Naive thymus-derived CD4-positive, alpha-beta T cell (primary cell): ENCODE data around the gene INPP5B. TPM values are rescaled to one million over a fixed set of nuclear protein-coding genes. Genes with fewer than 3 reads are reported as not detected.
"Not testable (repeated sequence)": the region's sequence is repeated elsewhere in the genome, so short reads cannot be mapped to it uniquely, and the experiment has no call there.

Experiments
- ATAC-seq: fragments of 150-1000 bp; cut with Tn5 transposase; 2 replicates; pipeline ENCODE4 v1.10.0; 2021; ENCODE audit warnings: mild to moderate bottlenecking, moderate library complexity
- CTCF ChIA-PET: fragments of 350-600 bp; sonication (Branson Sonifier 250); formaldehyde crosslinking; loops from one replicate; lab custom pipeline; 2021; ENCODE audit warnings: antibody characterized with exemption; lab: Charles Lee
- POLR2A ChIA-PET: fragments of 350-600 bp; sonication (Branson Sonifier 250); formaldehyde crosslinking; loops from one replicate; lab custom pipeline; 2021; ENCODE audit warnings: antibody characterized with exemption, inconsistent platforms; lab: Charles Lee
- DNase-seq, 9 donors: peaks; one replicate each; pipeline versions ENCODE4 v3.0.0 to v3.0.0-alpha.2; 2020 to 2022; ENCODE audit warnings: mixed read lengths in 1 of 9
- H3K27ac ChIP-seq: one replicate; pipeline ENCODE4 v1.7.0; 2013; ENCODE audit warnings: mild to moderate bottlenecking, low read depth, low read length, moderate library complexity
- H3K27me3 ChIP-seq, 2 donors: one replicate each; pipeline ENCODE4 v1.7.0; 2013; ENCODE audit warnings: low read length in 2 of 2, mild to moderate bottlenecking in 2 of 2, moderate library complexity in 2 of 2; ENCODE audit not compliant: control insufficient read depth in 2 of 2, insufficient read depth in 2 of 2
- H3K36me3 ChIP-seq, 3 experiments: 1 replicate in 2 of 3; 2 replicates in 1 of 3; pipeline ENCODE4 v1.7.0; 2013; ENCODE audit warnings: low read length in 3 of 3, mild to moderate bottlenecking in 3 of 3, moderate library complexity in 1 of 3; ENCODE audit not compliant: insufficient read depth in 3 of 3, control insufficient read depth in 2 of 3
- H3K4me1 ChIP-seq, 2 donors: one replicate each; pipeline ENCODE4 v1.7.0; 2013; ENCODE audit warnings: low read length in 2 of 2, mild to moderate bottlenecking in 2 of 2, moderate library complexity in 1 of 2; ENCODE audit not compliant: control insufficient read depth in 2 of 2, insufficient read depth in 2 of 2
- H3K4me3 ChIP-seq: 2 replicates; pipeline ENCODE4 v1.7.0; 2013; ENCODE audit warnings: mild to moderate bottlenecking, low read length
- H3K9me3 ChIP-seq, 3 experiments: 1 replicate in 2 of 3; 2 replicates in 1 of 3; pipeline ENCODE4 v1.7.0; 2013; ENCODE audit warnings: low read length in 3 of 3; ENCODE audit not compliant: control insufficient read depth in 2 of 3
- H3K27ac Mint-ChIP-seq, 9 donors: one replicate each; pipeline ENCODE4 v1.8.0; 2020 to 2022; ENCODE audit warnings: mixed read lengths in 9 of 9, mild to moderate bottlenecking in 8 of 9, moderate library complexity in 5 of 9, inconsistent platforms in 2 of 9
- H3K27me3 Mint-ChIP-seq, 5 donors: one replicate each; pipeline ENCODE4 v1.8.0; 2021 to 2022; ENCODE audit warnings: mixed read lengths in 5 of 5, mild to moderate bottlenecking in 1 of 5
- H3K36me3 Mint-ChIP-seq, 5 donors: one replicate each; pipeline ENCODE4 v1.8.0; 2020 to 2022; ENCODE audit warnings: mixed read lengths in 5 of 5, mild to moderate bottlenecking in 3 of 5, inconsistent platforms in 1 of 5
- H3K4me1 Mint-ChIP-seq, 7 donors: one replicate each; pipeline ENCODE4 v1.8.0; 2020 to 2022; ENCODE audit warnings: mixed read lengths in 7 of 7, mild to moderate bottlenecking in 3 of 7, inconsistent platforms in 1 of 7
- H3K4me3 Mint-ChIP-seq, 10 donors: one replicate each; pipeline ENCODE4 v1.8.0; 2020 to 2022; ENCODE audit warnings: mild to moderate bottlenecking in 10 of 10, mixed read lengths in 10 of 10, moderate library complexity in 6 of 10, inconsistent platforms in 2 of 10
- H3K9me3 Mint-ChIP-seq, 11 donors: one replicate each; pipeline ENCODE4 v1.8.0; 2020 to 2022; ENCODE audit warnings: mixed read lengths in 11 of 11, mild to moderate bottlenecking in 4 of 11, inconsistent platforms in 1 of 11, moderate library complexity in 1 of 11
- intact Hi-C, 2 donors: fragments of 100-400 bp; cut with micrococcal nuclease; formaldehyde crosslinking; loops; one replicate each; pipeline ENCODE4 v1.15.1; 2023
- polyA plus RNA-seq, 2 donors: library from polyadenylated mRNA; unstranded; fragments of 300-500 nt; fragmentation: Illumina TruSeq; gene quantifications; one replicate each; pipeline ENCODE4 v1.2.3, GENCODE V29; 2021
- total RNA-seq, 6 experiments: library from RNA in 5 of 6; stranded (reverse) in 5 of 6; gene quantifications; 1 replicate in 5 of 6; 2 replicates in 1 of 6; pipeline ENCODE4 v1.2.3 and lab custom pipeline; 2021 to 2026

INPP5B gene
- total and polyA plus RNA-seq, 7 experiments from 2014 or later, result 14.1 to 35.7 (median 28.0) TPM

DNA sequence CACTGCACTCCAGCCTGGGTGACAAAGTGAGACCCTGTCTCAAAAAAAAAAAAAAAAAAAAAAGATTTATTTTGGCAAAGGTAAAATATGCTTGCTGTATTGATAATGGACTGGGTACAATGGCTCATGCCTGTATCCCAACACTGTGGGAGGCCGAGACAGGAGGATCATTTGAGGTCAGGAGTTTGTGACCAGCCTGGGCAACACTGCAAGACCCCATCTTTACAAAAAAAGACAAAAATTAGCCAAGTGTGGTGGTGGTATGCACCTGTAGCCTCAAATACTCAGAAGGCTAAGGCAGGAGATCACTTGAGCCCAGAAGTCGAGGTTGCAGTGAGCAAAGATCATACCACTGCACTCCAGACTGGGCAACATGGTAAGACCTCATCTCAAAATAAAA, 36.7 kb upstream of the INPP5B start:
- Histone ChIP-seq H3K4me3 (no peak overlapping the region), H3K27me3 (no peaks in the 10 kb centered on the region), H3K4me1 (peaks cover 4 to 12% of the 10 kb centered on the region in 2 donors), H3K27ac (no peak overlapping the region), H3K9me3 (no peaks in the 10 kb centered on the region), H3K36me3 (peaks cover 35 to 89% (median 45%) of the 10 kb centered on the region in 3 experiments)
- Mint-ChIP-seq H3K27me3 (no peaks in the 10 kb centered on the region), H3K9me3 (no peaks in the 10 kb centered on the region), H3K27ac (peak overlapping the region in 2 of 9 donors; percentile 48 to 55), H3K4me3 (no peak overlapping the region), H3K4me1 (peaks cover 8 to 20% (median 12%) of the 10 kb centered on the region in 7 donors), H3K36me3 (peaks cover 5 to 47% (median 35%) of the 10 kb centered on the region in 5 donors)
- intact Hi-C loops, result no loop called here
- CTCF ChIA-PET, result no interaction called here
- DNase-seq (no peak), ATAC-seq (no peak)
- POLR2A ChIA-PET, result no interaction called here

DNA sequence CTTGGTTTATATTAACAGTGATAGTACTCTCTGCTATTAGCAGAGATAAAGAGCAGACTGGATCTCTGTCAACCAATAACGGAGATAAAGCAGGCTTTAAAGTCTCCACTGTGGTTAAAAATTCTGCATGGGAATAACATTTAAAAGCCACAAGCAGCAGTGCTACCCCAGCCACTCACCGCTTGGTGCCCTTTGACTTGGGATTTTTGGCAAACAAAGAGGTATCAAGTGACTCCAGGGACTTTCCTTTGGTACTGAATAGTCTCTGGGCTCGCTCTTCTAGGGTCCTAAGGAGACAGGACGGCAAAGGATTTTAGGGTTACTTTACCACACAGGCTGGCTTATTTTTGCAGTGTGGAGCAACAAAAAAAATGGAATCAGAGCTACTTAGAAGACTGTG, 31.7 kb upstream of the INPP5B start:
- Histone ChIP-seq H3K27ac (no peak overlapping the region), H3K27me3 (no peaks in the 10 kb centered on the region), H3K4me1 (no peaks in the 10 kb centered on the region), H3K36me3 (peaks cover 29 to 86% (median 39%) of the 10 kb centered on the region in 3 experiments), H3K9me3 (no peaks in the 10 kb centered on the region), H3K4me3 (no peak overlapping the region)
- no peaks in the 10 kb centered on the region for H3K27me3 Mint-ChIP-seq
- H3K9me3 Mint-ChIP-seq, result peaks cover 0 to 4% (median 0%) of the 10 kb centered on the region in 11 donors
- H3K27ac Mint-ChIP-seq, result no peak overlapping the region
- no peak for DNase-seq
- intact Hi-C loops, result no loop called here
- H3K36me3 Mint-ChIP-seq, result peaks cover 19 to 63% (median 49%) of the 10 kb centered on the region in 5 donors
- no peak for ATAC-seq
- ChIA-PET POLR2A (no interaction called here), CTCF (no interaction called here)
- H3K4me1 Mint-ChIP-seq, result peaks cover 0 to 10% (median 2%) of the 10 kb centered on the region in 7 donors
- no peak overlapping the region for H3K4me3 Mint-ChIP-seq

DNA sequence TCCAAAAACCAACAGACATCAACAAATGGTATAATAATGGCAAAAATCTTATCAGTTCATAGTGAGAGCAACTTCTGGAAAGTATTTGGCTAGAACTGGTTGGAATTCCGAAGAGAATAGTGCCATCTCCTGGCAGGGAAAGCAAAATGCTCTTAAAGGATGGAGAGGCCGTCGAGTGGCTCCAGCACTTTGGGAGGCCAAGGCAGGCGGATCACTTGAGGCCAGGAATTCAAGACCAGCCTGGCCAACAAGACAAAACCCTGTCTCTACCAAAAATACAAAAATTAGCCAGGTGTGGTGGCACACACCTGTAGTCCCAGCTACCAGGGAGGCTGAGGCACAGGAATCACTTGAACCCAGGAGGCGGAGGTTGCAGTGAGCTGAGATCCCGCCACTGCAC, 28.2 kb upstream of the INPP5B start:
- POLR2A ChIA-PET, H3K4me3 ChIP-seq, H3K4me1 ChIP-seq, H3K9me3 Mint-ChIP-seq, H3K9me3 ChIP-seq, H3K27me3 Mint-ChIP-seq, H3K27ac ChIP-seq, H3K27me3 ChIP-seq, CTCF ChIA-PET, H3K4me3 Mint-ChIP-seq, H3K27ac Mint-ChIP-seq, ATAC-seq: not testable (repeated sequence)
- Mint-ChIP-seq H3K36me3 (peaks cover 22 to 75% (median 51%) of the 10 kb centered on the region in 5 donors), H3K4me1 (peaks cover 2 to 36% (median 15%) of the 10 kb centered on the region in 7 donors)
- peak in 1 of 9 donors; percentile 25 for DNase-seq
- intact Hi-C loops, result loop anchor here (1.0 kb wide), 1 partner anchor 85 kb away; no protein-coding TSS in a partner anchor
- peaks cover 19 to 58% (median 27%) of the 10 kb centered on the region in 3 experiments for H3K36me3 ChIP-seq

DNA sequence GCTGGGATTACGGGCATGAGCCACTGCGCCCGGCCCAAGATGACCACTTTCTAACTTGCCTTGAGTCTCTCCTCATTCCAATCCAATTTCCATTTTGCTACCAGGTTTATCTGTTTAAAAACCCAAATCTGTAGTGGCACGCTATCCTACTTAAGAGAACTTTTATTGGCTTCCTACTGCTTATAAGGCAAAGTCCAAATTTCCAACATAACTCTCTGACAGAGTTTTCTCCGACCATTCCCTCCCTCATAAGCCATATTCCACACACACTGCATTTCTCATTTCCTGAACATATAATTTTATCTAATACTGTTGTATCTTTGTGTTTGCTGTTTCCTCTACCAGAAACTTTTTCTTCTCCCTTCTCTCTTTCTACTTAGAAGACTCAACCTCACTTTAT, 27.7 kb upstream of the INPP5B start:
- Mint-ChIP-seq H3K4me1 (peaks cover 2 to 36% (median 15%) of the 10 kb centered on the region in 7 donors), H3K9me3 (peaks cover 0 to 4% (median 0%) of the 10 kb centered on the region in 11 donors), H3K36me3 (peaks cover 22 to 75% (median 49%) of the 10 kb centered on the region in 5 donors), H3K27me3 (no peaks in the 10 kb centered on the region), H3K27ac (no peak overlapping the region), H3K4me3 (no peak overlapping the region)
- DNase-seq (no peak), ATAC-seq (no peak)
- no peaks in the 10 kb centered on the region for H3K9me3 ChIP-seq
- CTCF ChIA-PET, result no interaction called here
- intact Hi-C loops, result no loop called here
- no peaks in the 10 kb centered on the region for H3K27me3 ChIP-seq
- POLR2A ChIA-PET, result no interaction called here
- H3K27ac ChIP-seq, result no peak overlapping the region
- H3K4me1 ChIP-seq, result no peaks in the 10 kb centered on the region
- H3K36me3 ChIP-seq, result peaks cover 15 to 58% (median 25%) of the 10 kb centered on the region in 3 experiments
- H3K4me3 ChIP-seq, result no peak overlapping the region

DNA sequence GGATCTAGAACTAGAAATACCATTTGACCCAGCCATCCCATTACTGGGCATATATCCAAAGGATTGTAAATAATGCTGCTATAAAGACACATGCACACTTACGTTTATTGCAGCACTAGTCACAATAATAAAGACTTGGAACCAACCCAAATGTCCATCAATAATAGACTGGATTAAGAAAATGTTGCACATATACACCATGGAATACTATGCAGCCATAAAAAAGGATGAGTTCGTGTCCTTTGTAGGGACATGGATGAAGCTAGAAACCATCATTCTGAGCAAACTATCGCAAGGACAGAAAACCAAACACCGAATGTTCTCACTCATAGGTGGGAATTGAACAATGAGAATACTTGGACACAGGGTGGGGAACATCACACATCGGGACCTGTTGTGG, 26.8 kb upstream of the INPP5B start:
- H3K4me3 Mint-ChIP-seq, POLR2A ChIA-PET, H3K27ac ChIP-seq, DNase-seq, H3K9me3 ChIP-seq, H3K27me3 ChIP-seq, H3K9me3 Mint-ChIP-seq, H3K27me3 Mint-ChIP-seq, H3K4me1 ChIP-seq, CTCF ChIA-PET, H3K4me3 ChIP-seq, intact Hi-C loops, ATAC-seq: not testable (repeated sequence)
- H3K27ac Mint-ChIP-seq, result peak overlapping the region in 1 of 9 donors; percentile 40
- peaks cover 24 to 74% (median 46%) of the 10 kb centered on the region in 5 donors for H3K36me3 Mint-ChIP-seq
- peaks cover 2 to 36% (median 15%) of the 10 kb centered on the region in 7 donors for H3K4me1 Mint-ChIP-seq
- H3K36me3 ChIP-seq, result peaks cover 15 to 58% (median 25%) of the 10 kb centered on the region in 3 experiments

DNA sequence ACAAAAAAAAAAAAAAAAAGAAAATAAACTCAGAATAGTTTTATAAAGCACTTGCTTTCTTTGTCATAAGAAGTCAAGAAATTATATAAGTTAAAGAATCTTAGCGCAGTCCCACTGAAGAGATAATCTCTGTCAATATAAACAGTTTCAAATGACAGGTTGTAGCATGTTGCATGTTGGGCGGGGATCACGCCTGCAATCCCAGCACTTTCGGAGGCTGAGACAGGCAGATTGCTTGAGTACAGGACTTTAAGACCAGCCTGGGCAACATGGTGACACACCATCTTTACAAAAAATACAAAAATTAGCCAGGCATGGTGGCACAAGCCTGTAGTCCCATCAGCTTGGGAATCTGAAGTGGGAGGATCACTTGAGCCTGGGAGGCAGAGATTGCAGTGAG, 18.4 kb upstream of the INPP5B start:
- H3K9me3 Mint-ChIP-seq, result no peaks in the 10 kb centered on the region
- DNase-seq (no peak), ATAC-seq (no peak)
- H3K27ac Mint-ChIP-seq, result no peak overlapping the region
- H3K4me3 ChIP-seq, result no peak overlapping the region
- H3K36me3 Mint-ChIP-seq, result peaks cover 11 to 43% (median 23%) of the 10 kb centered on the region in 5 donors
- ChIA-PET POLR2A (no interaction called here), CTCF (no interaction called here)
- intact Hi-C loops, result no loop called here
- H3K4me1 ChIP-seq, result no peaks in the 10 kb centered on the region
- H3K27me3 Mint-ChIP-seq, result no peaks in the 10 kb centered on the region
- peaks cover 0 to 1% (median 0%) of the 10 kb centered on the region in 7 donors for H3K4me1 Mint-ChIP-seq
- H3K27me3 ChIP-seq, result no peaks in the 10 kb centered on the region
- H3K9me3 ChIP-seq, result no peaks in the 10 kb centered on the region
- peaks cover 9 to 60% (median 20%) of the 10 kb centered on the region in 3 experiments for H3K36me3 ChIP-seq
- no peak overlapping the region for H3K27ac ChIP-seq
- no peak overlapping the region for H3K4me3 Mint-ChIP-seq

DNA sequence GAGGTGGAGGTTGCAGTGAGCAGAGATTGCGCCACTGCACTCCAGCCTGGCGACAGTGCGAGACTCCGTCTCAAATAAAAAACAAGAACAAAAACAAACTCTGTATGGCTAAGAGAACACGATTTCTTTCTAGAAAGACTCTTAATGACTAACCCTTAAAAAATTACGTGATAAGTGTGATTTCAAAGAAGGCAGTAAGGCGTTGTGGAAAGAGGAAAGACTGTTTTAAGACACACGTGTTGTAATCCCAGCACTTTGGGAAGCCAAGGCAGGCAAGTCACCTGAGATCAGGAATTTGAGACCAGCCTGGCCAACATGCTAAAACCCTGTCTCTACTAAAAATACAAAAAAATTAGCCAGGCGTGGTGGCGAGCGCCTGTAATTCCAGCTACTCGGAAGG, 17.3 kb upstream of the INPP5B start:
- H3K4me3 Mint-ChIP-seq, H3K9me3 ChIP-seq, H3K27me3 Mint-ChIP-seq, H3K27ac Mint-ChIP-seq, H3K27me3 ChIP-seq, CTCF ChIA-PET, POLR2A ChIA-PET, intact Hi-C loops, ATAC-seq, H3K9me3 Mint-ChIP-seq, H3K27ac ChIP-seq, DNase-seq, H3K4me1 Mint-ChIP-seq, H3K4me3 ChIP-seq, H3K4me1 ChIP-seq: not testable (repeated sequence)
- peaks cover 6 to 61% (median 18%) of the 10 kb centered on the region in 3 experiments for H3K36me3 ChIP-seq
- peaks cover 11 to 40% (median 23%) of the 10 kb centered on the region in 5 donors for H3K36me3 Mint-ChIP-seq
